Activated effector memory CD4-positive, alpha-beta T cell treated with anti-CD3 and anti-CD28 coated beads, Interleukin-2, amount 50 U/mL, for 16 hours (primary cell): ENCODE measurements around the gene LTF.
A peak's percentile ranks its signal among the peaks of the same experiment; 100 is the strongest.

Experiments
- DNase-seq: peaks from one replicate; pipeline ENCODE4 v3.0.0-alpha.2; 2020

Gene LTF

DNA sequence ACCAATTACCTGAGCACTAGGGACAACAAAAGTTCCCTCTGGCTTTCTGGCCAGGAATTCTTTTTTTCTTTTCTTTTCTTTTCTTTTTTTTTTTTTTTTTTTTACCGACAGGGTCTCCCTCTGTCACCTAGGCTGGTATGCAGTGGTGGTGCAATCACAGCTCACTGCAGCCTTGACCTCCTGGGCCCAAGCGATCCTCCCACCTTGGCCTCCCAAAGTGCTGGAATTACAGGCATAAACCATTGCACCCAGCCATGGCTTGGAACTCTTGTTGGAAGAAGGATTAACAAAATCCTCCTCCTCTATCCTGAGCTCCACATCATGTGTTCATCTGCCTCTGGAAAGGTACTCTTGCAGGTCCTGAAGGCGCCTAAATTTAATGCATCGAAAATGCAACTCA, 2.9 kb upstream of the LTF start:
- no peak for DNase-seq

DNA sequence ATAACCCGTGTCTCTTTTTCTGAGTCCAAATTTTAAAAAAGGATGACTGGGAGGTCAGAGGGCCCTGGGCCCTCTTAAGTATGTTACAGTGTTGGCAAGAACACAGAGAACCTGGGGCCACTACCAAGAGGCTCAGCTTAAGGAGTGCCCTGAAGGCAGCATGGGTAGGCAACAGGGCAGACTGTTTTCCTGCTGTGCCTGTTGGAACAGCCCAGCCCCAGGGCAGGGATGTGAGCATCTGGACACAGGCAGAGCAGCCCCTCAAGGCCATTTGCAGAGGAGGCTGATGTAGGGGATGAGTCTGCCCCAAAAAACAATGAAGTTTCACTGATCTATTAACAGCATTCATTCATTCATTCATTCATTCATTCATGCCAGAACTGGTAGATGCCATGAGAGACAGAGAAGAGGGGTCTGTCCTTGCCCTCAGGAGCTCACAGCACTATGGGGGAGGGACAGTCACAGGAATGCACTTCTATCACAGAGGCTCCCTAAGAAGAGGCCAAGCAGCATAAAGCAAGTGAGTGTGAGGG, 2.2 kb upstream of the LTF start:
- DNase-seq, result no peak

- DNase-seq, result no peak
Observed at GRCh38 chr3:46466273-46466672, 1.6 kb upstream of the LTF start.

DNA sequence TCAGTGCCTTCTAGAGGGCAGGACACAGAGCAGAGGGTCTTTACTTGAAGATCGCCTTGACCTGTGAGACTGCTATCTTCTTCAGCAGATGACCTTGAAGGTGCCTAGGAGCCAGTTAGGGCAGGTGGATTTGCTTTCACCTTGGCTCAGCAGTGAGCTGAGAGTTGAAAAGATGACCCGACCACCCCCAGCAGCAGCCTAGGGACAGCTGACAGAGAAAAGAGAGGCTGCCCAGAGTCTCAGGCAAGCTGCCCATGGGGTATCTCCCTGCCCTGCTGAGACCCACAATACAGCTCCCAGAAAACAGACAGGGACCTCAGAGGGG, 453 bp upstream of the LTF start:
- no peak for DNase-seq

GRCh38 chr3:46463868-46464241, 850 bp downstream of the LTF start:
- no peak for DNase-seq

GRCh38 chr3:46463120-46463867, 1.4 kb downstream of the LTF start:
- no peak for DNase-seq

- no peak for DNase-seq
Observed at GRCh38 chr3:46462511-46462910, 2.2 kb downstream of the LTF start.

GRCh38 chr3:46462111-46462510, 2.6 kb downstream of the LTF start:
- DNase-seq, result no peak

- DNase-seq, result peak; percentile 16
Observed at GRCh38 chr3:46460051-46460450, 4.7 kb downstream of the LTF start.

DNA sequence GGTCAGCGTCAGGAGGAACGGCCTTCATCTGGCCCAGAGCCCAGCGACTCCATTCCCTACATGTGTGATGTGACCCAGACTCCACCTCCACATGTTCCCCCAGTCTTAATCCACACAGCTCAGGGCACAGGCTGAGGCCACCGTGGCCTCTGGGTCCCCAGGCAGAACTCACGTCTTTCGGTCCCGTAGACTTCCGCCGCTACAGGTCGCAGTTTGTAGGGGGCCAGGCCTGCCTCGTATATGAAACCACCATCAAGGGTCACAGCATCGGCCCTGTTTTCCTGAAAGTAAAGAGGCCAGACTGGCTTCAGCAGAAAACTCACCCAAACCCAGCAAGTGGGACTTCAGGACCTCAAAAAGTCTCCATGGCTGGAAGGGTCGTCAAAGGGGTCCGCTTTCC, 8.6 kb downstream of the LTF start:
- DNase-seq, result no peak

DNA sequence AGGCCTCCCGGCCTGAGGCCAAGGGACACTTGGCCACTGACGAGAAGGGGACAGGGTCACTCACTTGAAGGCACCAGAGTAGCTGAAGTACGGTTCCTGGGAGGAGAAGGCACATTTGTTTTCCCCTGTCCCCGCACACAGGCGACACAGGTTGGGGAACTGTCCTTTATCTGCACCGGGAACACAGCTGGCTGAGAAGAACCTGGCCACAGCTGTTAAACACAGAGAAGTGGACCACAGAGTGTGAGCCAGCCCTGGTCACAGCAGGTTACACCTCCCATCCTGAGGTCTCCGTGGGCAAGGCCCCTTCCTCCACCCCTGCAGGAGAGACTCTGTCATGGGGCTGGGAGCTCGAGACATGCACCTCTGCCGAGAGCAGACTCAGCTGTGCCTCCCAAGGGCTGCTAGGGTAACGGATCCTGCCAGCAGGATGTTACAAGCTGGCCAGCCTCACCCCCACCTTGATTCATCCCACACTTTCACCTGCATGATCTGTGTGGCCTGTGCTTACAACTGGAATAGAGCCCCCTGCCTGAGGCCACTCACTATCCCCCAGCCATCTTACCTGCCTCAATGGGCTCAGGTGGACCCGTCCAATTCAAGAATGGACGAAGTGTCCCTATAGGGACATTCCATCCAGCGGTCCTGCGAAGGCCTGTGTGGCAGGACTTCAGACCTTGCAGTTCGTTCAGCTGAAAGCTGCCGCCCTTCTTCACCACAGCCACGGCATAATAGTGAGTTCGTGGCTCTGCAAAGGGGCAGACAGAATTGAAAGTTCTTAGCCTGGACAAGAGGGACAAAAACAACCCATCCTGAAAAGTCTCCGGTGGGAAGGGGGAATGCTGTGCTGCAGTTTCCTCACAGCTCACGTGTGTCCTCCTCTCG, 9.2 kb downstream of the LTF start:
- DNase-seq, result no peak

GRCh38 chr3:46454606-46455005, 10.1 kb downstream of the LTF start:
- no peak for DNase-seq

GRCh38 chr3:46454209-46454595, 10.5 kb downstream of the LTF start:
- no peak for DNase-seq

DNA sequence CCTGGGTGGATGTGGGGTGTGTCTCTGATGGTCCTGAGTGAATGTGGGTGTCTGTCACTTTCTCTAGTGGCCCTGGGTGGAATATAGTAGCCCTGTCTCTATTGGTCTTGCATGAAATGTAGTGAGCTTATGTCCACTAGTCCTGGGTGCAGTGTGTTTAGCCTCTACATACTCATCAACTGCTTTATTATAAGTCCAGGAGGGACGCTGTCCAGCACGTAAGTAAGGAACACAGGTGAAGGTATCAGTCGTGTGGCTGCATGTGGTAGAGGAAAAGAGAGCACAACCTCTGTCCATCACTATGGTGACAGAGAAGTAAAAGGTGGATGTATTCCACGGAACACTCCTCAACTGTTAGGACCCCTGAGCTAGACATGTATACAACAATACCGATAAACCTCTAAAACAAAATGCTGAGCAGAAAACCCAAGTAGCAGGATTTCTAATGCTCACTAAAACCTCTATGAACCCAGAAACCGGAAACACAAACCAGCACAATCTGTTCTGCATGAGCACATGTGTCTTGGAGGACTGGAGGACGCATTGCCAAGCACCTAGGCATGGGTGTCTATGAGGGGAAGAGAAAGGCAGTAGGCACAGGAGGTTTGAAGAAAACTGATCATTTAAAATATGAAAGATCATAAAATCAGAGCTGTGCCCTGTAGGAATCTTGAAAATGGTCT, 11.0 kb downstream of the LTF start:
- no peak for DNase-seq

DNA sequence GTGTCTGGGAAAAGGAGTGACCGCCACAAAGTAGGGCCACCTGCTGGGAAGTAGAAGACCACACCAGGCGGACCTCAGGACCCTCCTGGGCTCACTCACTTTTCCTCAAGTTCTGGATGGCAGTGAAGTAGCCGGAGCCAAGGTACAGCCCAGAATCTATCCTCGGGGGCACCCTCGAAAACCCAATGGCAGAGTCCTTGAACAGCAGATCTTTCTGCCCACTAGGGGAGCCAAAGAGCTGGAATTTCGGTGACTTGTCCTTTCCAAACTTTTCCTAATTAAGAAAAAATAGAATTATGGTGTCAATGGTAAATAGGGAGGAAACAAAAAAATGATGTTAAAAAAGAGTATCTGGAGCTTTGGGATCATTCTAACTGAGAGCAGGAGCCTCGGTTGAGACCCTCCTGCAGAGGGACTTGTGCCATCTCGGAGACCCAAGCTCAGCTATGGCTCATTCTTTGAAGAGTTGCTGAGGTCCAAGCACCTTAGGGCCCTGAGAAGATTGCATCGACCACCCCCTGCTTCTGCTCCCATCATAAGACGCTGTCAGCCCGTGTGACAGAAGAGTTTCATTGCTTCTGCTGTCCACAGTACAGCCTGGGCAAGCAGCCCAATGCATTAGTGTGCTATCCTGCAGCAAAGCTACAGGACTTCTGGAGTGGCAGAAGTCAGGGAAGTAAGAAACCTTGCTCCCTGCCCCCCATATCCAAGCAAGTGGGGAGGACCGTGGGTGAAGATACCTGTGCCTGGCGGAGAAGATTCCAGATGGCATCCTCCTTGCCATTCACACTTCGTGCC, 14.8 kb downstream of the LTF start:
- DNase-seq, result no peak

DNA sequence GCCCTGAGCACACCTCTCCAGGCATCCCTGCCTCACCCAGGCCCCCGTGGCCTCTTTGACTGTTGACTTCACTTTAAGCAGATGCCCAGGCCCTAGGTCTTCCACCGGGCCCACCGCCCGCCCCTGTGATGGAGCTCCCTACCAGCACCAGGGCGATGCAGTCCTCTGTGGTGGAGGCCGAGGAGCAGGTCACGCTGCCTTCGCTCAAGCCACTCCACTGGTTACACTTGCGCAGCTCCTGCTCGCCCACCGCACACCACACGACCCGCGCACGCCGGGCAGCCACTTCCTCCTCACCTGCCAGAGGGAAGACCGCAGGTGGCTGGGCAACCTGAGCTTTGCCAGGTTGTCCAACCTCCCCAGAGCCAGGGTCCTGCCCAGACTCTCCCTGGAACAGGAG, 16.0 kb downstream of the LTF start:
- no peak for DNase-seq

DNA sequence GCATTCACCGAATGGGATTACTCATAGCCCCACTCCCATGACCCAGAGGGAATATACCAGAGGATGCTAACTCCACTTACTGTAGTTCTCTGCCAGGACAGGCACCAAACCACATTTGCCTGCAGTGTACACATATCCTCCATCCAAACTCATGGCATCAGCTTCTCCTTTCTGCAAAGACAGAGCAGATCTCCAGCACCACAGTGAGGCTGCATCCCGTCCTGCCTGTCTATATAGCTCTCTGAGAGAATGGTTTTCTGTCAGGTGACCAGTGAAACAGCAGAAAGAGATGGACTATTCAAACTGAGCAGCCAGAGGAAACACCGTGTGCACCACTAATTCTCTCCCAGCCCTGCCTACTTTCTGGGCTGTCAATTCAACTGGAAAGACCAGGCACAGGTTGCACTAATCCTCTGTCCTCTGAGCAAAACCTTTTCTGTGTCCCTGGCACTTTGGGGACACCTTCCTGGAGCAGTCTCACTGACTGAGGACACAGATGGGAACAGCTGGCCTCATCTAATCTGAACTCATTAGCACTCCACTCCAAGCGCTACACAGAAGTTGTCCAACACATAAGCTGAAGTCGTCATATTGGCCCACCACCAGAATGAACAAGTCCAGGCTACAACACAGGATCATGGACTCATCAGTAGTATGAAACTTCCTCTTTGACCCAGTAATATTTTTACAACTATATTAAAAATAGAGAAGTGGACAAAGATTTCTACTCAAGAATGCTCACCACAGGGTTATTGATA, 17.3 kb downstream of the LTF start:
- no peak for DNase-seq

- DNase-seq, result no peak
Observed at GRCh38 chr3:46442576-46443530, 21.9 kb downstream of the LTF start.

- DNase-seq, result no peak
Observed at GRCh38 chr3:46440531-46441294, 24.0 kb downstream of the LTF start.

DNA sequence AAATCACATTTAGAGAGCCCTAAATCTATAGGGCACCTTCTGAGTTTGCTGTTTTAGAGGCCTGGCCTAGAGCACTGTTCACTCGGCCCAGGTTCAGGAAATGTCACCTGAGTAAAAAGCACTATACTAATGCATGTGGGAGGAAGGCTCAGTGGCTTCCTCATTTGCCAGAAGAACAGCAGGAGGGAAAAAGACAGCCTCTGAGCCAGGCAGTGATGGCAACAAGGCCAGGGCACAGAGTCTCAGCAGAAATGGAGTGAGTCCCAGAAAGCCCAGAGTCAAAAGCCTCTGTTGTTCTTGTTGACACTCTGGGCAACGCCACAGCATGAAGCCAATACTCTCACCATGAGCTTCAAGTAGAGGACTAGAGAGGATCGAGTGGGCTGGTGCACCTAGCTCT, 25.9 kb downstream of the LTF start:
- no peak for DNase-seq
